HFFc6 (cell line): Measurements from ENCODE around the gene ZAR1L. TPM values are rescaled to one million over a fixed set of nuclear protein-coding genes. Genes with fewer than 3 reads are reported as not detected.
A peak's percentile ranks its signal among the peaks of the same experiment; 100 is the strongest.

Source experiments
- DNase-seq: peaks from one replicate; pipeline ENCODE4 v3.0.0-alpha.2; 2018
- H3K27ac Mint-ChIP-seq: 2 replicates; pipeline ENCODE4 v1.8.0; 2020; ENCODE audit warnings: mild to moderate bottlenecking, mixed read lengths
- H3K27me3 Mint-ChIP-seq: 2 replicates; pipeline ENCODE4 v1.8.0; 2021; ENCODE audit warnings: mild to moderate bottlenecking, moderate library complexity, mixed read lengths; ENCODE audit not compliant: insufficient read depth
- H3K36me3 Mint-ChIP-seq: 2 replicates; pipeline ENCODE4 v1.8.0; 2021; ENCODE audit warnings: low read depth, mixed read lengths
- H3K4me1 Mint-ChIP-seq: 2 replicates; pipeline ENCODE4 v1.8.0; 2020; ENCODE audit warnings: low read depth, mixed read lengths
- H3K4me3 Mint-ChIP-seq: 2 replicates; pipeline ENCODE4 v1.8.0; 2020; ENCODE audit warnings: mild to moderate bottlenecking, moderate library complexity, mixed read lengths
- H3K9me3 Mint-ChIP-seq: 2 replicates; pipeline ENCODE4 v1.8.0; 2020; ENCODE audit warnings: mild to moderate bottlenecking, mixed read lengths
- total RNA-seq, 6 experiments: library from RNA; stranded (reverse); fragmentation: NEBNext Ultra II Directional; extraction: Animal tissue kit (Norgen Biotek cat#: 25700); gene quantifications; 2 replicates in 1 of 6; 3 replicates in 5 of 6; pipeline ENCODE4 v1.2.3, GENCODE V29; 2021
- TF ChIP-seq, protein P1 (sequence below): fragments of 200-600 bp; sonication (generic); IDR thresholded peaks from 2 replicates; pipeline ENCODE4 v1.5.0; 2021; ENCODE audit warnings: antibody characterized with exemption, mild to moderate bottlenecking

Gene ZAR1L
- total RNA-seq, 6 experiments from 2014 or later, result not detected

GRCh38 chr13:32284927-32285632 lies 30.1 kb downstream of the ZAR1L start:
- Mint-ChIP-seq H3K27me3 (peaks cover 2% of the 10 kb centered on the region), H3K9me3 (no peaks in the 10 kb centered on the region), H3K4me1 (peaks cover 14% of the 10 kb centered on the region), H3K27ac (no peak overlapping the region), H3K4me3 (peak overlapping the region; percentile 22; the same call in 1 of the 2 replicates), H3K36me3 (no peaks in the 10 kb centered on the region)
- TF ChIP-seq, protein P1, sequence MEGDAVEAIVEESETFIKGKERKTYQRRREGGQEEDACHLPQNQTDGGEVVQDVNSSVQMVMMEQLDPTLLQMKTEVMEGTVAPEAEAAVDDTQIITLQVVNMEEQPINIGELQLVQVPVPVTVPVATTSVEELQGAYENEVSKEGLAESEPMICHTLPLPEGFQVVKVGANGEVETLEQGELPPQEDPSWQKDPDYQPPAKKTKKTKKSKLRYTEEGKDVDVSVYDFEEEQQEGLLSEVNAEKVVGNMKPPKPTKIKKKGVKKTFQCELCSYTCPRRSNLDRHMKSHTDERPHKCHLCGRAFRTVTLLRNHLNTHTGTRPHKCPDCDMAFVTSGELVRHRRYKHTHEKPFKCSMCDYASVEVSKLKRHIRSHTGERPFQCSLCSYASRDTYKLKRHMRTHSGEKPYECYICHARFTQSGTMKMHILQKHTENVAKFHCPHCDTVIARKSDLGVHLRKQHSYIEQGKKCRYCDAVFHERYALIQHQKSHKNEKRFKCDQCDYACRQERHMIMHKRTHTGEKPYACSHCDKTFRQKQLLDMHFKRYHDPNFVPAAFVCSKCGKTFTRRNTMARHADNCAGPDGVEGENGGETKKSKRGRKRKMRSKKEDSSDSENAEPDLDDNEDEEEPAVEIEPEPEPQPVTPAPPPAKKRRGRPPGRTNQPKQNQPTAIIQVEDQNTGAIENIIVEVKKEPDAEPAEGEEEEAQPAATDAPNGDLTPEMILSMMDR, result no peak
- peak; percentile 18 for DNase-seq

DNA sequence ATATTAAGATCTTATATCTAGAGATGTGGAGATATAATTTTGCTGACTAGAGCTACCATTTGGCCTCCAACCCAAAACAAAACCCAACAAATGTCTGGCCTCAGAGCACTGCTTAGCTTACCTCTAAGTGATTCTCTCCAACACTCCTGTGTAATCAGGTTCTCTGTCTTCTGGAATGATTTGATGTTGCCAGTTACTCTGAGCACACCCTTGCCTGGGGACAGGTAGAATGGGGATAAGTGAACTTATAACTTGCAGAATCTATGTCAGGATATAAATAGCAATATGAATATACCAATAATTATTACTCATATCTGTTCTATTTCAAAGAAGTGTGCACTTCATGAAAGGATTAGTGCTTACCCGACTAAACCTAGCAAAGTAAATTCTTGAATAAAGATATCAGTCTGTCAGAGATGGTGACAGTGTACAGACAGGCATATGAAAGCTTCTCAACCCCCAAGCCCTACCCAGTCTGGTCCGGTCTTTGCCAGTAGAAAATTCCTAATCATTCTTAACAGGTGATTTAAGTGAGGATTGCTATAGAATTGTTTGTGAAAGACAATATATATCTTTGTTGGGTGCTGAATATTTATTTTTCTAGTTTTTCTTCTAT lies 33.0 kb downstream of the ZAR1L start:
- no peak overlapping the region for H3K27ac Mint-ChIP-seq
- H3K9me3 Mint-ChIP-seq, result no peaks in the 10 kb centered on the region
- no peak for DNase-seq
- peaks cover 29% of the 10 kb centered on the region for H3K4me1 Mint-ChIP-seq
- H3K36me3 Mint-ChIP-seq, result peaks cover 6% of the 10 kb centered on the region
- TF ChIP-seq, protein P1, result no peak
- no peaks in the 10 kb centered on the region for H3K27me3 Mint-ChIP-seq
- H3K4me3 Mint-ChIP-seq, result no peak overlapping the region

- Mint-ChIP-seq H3K27me3 (peaks cover 2% of the 10 kb centered on the region), H3K4me3 (no peak overlapping the region), H3K36me3 (peaks cover 6% of the 10 kb centered on the region), H3K9me3 (no peaks in the 10 kb centered on the region), H3K4me1 (peaks cover 29% of the 10 kb centered on the region), H3K27ac (no peak overlapping the region)
- no peak for DNase-seq
- TF ChIP-seq, protein P1, result no peak
Measured at GRCh38 chr13:32281096-32281495, 34.1 kb downstream of the ZAR1L start.

DNA sequence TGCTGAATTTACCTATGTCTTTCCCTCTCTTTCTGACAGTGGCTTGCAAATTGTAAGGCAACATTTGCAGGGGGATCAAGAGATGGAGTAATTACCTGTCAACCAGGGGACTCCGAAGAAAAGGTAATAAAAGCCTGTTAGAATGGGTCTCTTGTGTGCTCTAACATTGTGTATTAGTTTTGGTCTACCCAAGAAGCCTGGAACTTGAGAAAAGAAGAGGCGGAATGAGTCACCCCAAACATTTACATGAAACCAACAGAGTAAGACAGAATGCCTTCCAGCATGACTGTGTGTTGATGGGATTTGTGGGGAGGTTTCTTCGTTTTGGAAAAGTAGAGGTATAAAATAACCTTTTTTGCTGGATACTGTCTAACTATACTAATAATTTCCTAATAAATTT lies 36.7 kb downstream of the ZAR1L start:
- no peak overlapping the region for H3K27ac Mint-ChIP-seq
- peak; percentile 51 for DNase-seq
- no peak overlapping the region for H3K4me3 Mint-ChIP-seq
- H3K9me3 Mint-ChIP-seq, result no peaks in the 10 kb centered on the region
- peaks cover 15% of the 10 kb centered on the region for H3K4me1 Mint-ChIP-seq
- TF ChIP-seq, protein P1, result no peak
- H3K27me3 Mint-ChIP-seq, result peaks cover 2% of the 10 kb centered on the region
- H3K36me3 Mint-ChIP-seq, result peaks cover 13% of the 10 kb centered on the region

- Mint-ChIP-seq H3K4me1 (peaks cover 15% of the 10 kb centered on the region), H3K9me3 (no peaks in the 10 kb centered on the region), H3K4me3 (no peak overlapping the region), H3K36me3 (peaks cover 13% of the 10 kb centered on the region), H3K27ac (no peak overlapping the region), H3K27me3 (peaks cover 2% of the 10 kb centered on the region)
- no peak for DNase-seq
- TF ChIP-seq, protein P1, result no peak
Measured at GRCh38 chr13:32277839-32278238, 37.3 kb downstream of the ZAR1L start.
